Neural progenitor cell (in vitro differentiated cells): ENCODE measurements around the gene UBE2O. TPM values are rescaled to one million over a fixed set of nuclear protein-coding genes. Genes with fewer than 3 reads are reported as not detected.

Experiments
- DNase-seq: peaks from one replicate; pipeline ENCODE4 v3.0.0-alpha.2; 2016; ENCODE audit warnings: low spot score
- H2AFZ ChIP-seq: fragments of 200-600 bp; sonication (generic); replicated peaks from 2 replicates; pipeline ENCODE4 v1.6.1; 2016; ENCODE audit warnings: antibody characterized with exemption
- H3F3A ChIP-seq: fragments of 200-600 bp; sonication (generic); 2 replicates; pipeline ENCODE4 v1.6.1; 2016; ENCODE audit warnings: antibody characterized with exemption, low read depth
- H3K27ac ChIP-seq: fragments of 200-600 bp; sonication (generic); 2 replicates; pipeline ENCODE4 v1.5.1; 2016; ENCODE audit warnings: mild to moderate bottlenecking
- H3K27me3 ChIP-seq: fragments of 200-600 bp; sonication (generic); 2 replicates; pipeline ENCODE4 v1.6.1; 2016; ENCODE audit warnings: mild to moderate bottlenecking, moderate library complexity
- H3K36me3 ChIP-seq: fragments of 200-600 bp; sonication (generic); 2 replicates; pipeline ENCODE4 v1.5.1; 2016
- H3K4me1 ChIP-seq: fragments of 200-600 bp; sonication (generic); 2 replicates; pipeline ENCODE4 v1.6.1; 2016; ENCODE audit warnings: mixed run types
- H3K4me2 ChIP-seq: fragments of 200-600 bp; sonication (generic); 2 replicates; pipeline ENCODE4 v1.6.1; 2016
- H3K4me3 ChIP-seq: fragments of 200-600 bp; sonication (generic); 2 replicates; pipeline ENCODE4 v1.5.1; 2016
- H3K79me2 ChIP-seq: fragments of 200-600 bp; sonication (generic); 2 replicates; pipeline ENCODE4 v1.6.1; 2016; ENCODE audit warnings: low read depth
- H3K9ac ChIP-seq: fragments of 200-600 bp; sonication (generic); 2 replicates; pipeline ENCODE4 v1.6.1; 2016
- H3K9me3 ChIP-seq: fragments of 200-600 bp; sonication (generic); 2 replicates; pipeline ENCODE4 v1.5.1; 2016; ENCODE audit warnings: low read depth
- H4K20me1 ChIP-seq: fragments of 200-600 bp; sonication (generic); 2 replicates; pipeline ENCODE4 v1.6.1; 2016; ENCODE audit warnings: low read depth
- H3K27ac Mint-ChIP-seq: 3 replicates; pipeline ENCODE4 v1.8.0; 2021; ENCODE audit warnings: mixed read lengths
- H3K27me3 Mint-ChIP-seq: 2 replicates; pipeline ENCODE4 v1.8.0; 2022; ENCODE audit warnings: low read depth, mild to moderate bottlenecking, inconsistent platforms, moderate library complexity, mixed read lengths; ENCODE audit not compliant: insufficient read depth
- H3K36me3 Mint-ChIP-seq: 3 replicates; pipeline ENCODE4 v1.8.0; 2021; ENCODE audit warnings: mixed read lengths
- H3K4me1 Mint-ChIP-seq: 3 replicates; pipeline ENCODE4 v1.8.0; 2021; ENCODE audit warnings: mixed read lengths
- H3K4me3 Mint-ChIP-seq: 3 replicates; pipeline ENCODE4 v1.8.0; 2021; ENCODE audit warnings: mild to moderate bottlenecking, moderate library complexity, mixed read lengths
- H3K9me3 Mint-ChIP-seq: 3 replicates; pipeline ENCODE4 v1.8.0; 2020; ENCODE audit warnings: mixed read lengths
- CTCF ChIP-seq: fragments of 200-600 bp; sonication (generic); IDR thresholded peaks from 2 replicates; pipeline ENCODE4 v1.5.1; 2017; ENCODE audit warnings: antibody characterized with exemption, mild to moderate bottlenecking
- EZH2 ChIP-seq: fragments of 200-600 bp; sonication (generic); IDR thresholded peaks from 2 replicates; pipeline ENCODE4 v1.6.1; 2017; ENCODE audit warnings: antibody characterized with exemption, mild to moderate bottlenecking, moderate library complexity
- EZH2phosphoT487 ChIP-seq: fragments of 200-600 bp; sonication (generic); IDR thresholded peaks from 2 replicates; pipeline ENCODE4 v1.6.1; 2017; ENCODE audit warnings: antibody characterized with exemption
- total RNA-seq: library from RNA; depleted of rRNA; stranded (reverse); fragments of >200 nt; gene quantifications from 2 replicates; pipeline ENCODE4 v1.2.3, GENCODE V29; 2015; ENCODE audit warnings: low replicate concordance

Gene UBE2O
- total RNA-seq, 1 donor from 2014 or later, result 20.6 TPM

DNA sequence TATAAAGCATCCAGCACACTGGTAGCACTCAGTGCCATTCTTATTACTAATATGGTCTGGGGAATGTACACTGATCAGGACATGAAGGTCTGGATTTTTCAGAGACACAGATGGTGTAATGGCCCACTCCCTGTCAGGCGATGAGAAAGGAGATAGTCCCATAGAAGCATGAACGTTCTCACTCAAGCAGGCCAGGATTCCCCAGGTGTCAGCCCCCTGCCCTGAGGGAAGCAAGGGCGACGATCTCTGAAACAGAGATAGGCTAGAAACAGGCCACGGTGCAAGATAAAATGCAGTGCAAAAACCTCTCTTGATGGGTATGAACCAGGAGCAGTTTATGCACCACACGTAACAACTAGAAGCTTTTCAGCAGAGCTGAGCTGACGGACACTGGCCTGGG, 109.8 kb downstream of the UBE2O start:
- Histone ChIP-seq H3K9ac (no peak overlapping the region), H3F3A (no peaks in the 10 kb centered on the region), H3K4me1 (no peaks in the 10 kb centered on the region), H3K79me2 (no peaks in the 10 kb centered on the region), H3K9me3 (no peaks in the 10 kb centered on the region), H4K20me1 (no peaks in the 10 kb centered on the region), H3K4me2 (no peak overlapping the region), H2AFZ (no peak overlapping the region), H3K27me3 (no peaks in the 10 kb centered on the region), H3K27ac (no peak overlapping the region), H3K4me3 (no peak overlapping the region), H3K36me3 (no peaks in the 10 kb centered on the region)
- Mint-ChIP-seq H3K4me3 (no peak overlapping the region), H3K9me3 (no peaks in the 10 kb centered on the region), H3K36me3 (peaks cover 46% of the 10 kb centered on the region), H3K27me3 (no peaks in the 10 kb centered on the region), H3K4me1 (no peaks in the 10 kb centered on the region), H3K27ac (no peak overlapping the region)
- no peak for DNase-seq
- no peak for TF ChIP-seq EZH2
- no peak for TF ChIP-seq EZH2phosphoT487
- no peak for TF ChIP-seq CTCF

GRCh38 chr17:76341301-76341700, 111.7 kb downstream of the UBE2O start:
- no peak overlapping the region for H3K4me3 Mint-ChIP-seq
- H3K4me1 Mint-ChIP-seq, result no peaks in the 10 kb centered on the region
- peaks cover 13% of the 10 kb centered on the region for H3F3A ChIP-seq
- TF ChIP-seq EZH2 (no peak), CTCF (no peak), EZH2phosphoT487 (no peak)
- no peak overlapping the region for H3K4me3 ChIP-seq
- H2AFZ ChIP-seq, result no peak overlapping the region
- no peaks in the 10 kb centered on the region for H4K20me1 ChIP-seq
- no peaks in the 10 kb centered on the region for H3K27me3 Mint-ChIP-seq
- no peaks in the 10 kb centered on the region for H3K9me3 ChIP-seq
- H3K9ac ChIP-seq, result no peak overlapping the region
- no peak for DNase-seq
- H3K9me3 Mint-ChIP-seq, result no peaks in the 10 kb centered on the region
- H3K27me3 ChIP-seq, result no peaks in the 10 kb centered on the region
- peaks cover 7% of the 10 kb centered on the region for H3K4me1 ChIP-seq
- no peak overlapping the region for H3K27ac Mint-ChIP-seq
- peaks cover 36% of the 10 kb centered on the region for H3K36me3 Mint-ChIP-seq
- no peak overlapping the region for H3K4me2 ChIP-seq
- H3K27ac ChIP-seq, result no peak overlapping the region
- H3K36me3 ChIP-seq, result no peaks in the 10 kb centered on the region
- H3K79me2 ChIP-seq, result no peaks in the 10 kb centered on the region

Other genes with a start within 250 kb of the UBE2O start
- 18.5 and 21.0 TPM in 2 replicates for gene RNF157, start 212.7 kb downstream of the UBE2O start, total RNA-seq
- 4.2 and 10.7 TPM in 2 replicates for gene UBALD2, start 187.8 kb downstream of the UBE2O start, total RNA-seq
- gene QRICH2, start 144.9 kb downstream of the UBE2O start, total RNA-seq, result 1.7 and 2.3 TPM in 2 replicates
- gene PRPSAP1, start 99.2 kb downstream of the UBE2O start, total RNA-seq, result 73.7 and 89.7 TPM in 2 replicates
- gene SPHK1, start 68.5 kb downstream of the UBE2O start, total RNA-seq, result 1.3 and 1.9 TPM in 2 replicates
- gene AANAT, start 14.5 kb upstream of the UBE2O start, total RNA-seq, result not detected in 2 replicates
- 0.79 and 5.0 TPM in 2 replicates for gene RHBDF2, start 48.3 kb upstream of the UBE2O start, total RNA-seq
- gene CYGB, start 84.6 kb upstream of the UBE2O start, total RNA-seq, result 1.1 TPM in 1 of 2 replicates, not detected in the other
- 0.09 TPM in 1 of 2 replicates, not detected in the other for gene PRCD, start 86.9 kb upstream of the UBE2O start, total RNA-seq
- 0.28 TPM in 1 of 2 replicates, not detected in the other for gene ST6GALNAC2, start 132.7 kb upstream of the UBE2O start, total RNA-seq
- not detected in 2 replicates for gene ST6GALNAC1, start 190.6 kb upstream of the UBE2O start, total RNA-seq